Heart left ventricle (tissue), 16 donors: Measurements from ENCODE around the gene ROM1. TPM values are rescaled to one million over a fixed set of nuclear protein-coding genes. Genes with fewer than 3 reads are reported as not detected.
"Not testable (repeated sequence)": the region's sequence is repeated elsewhere in the genome, so short reads cannot be mapped to it uniquely, and the experiment has no call there.

Experiments
- ATAC-seq, 4 donors: fragments of 200-7000 bp; cut with Tn5 transposase; one replicate each; pipeline ENCODE4 v1.9.1; 2020 to 2022; ENCODE audit warnings: moderate library complexity in 4 of 4, mild to moderate bottlenecking in 3 of 4, moderate number of reproducible peaks in 1 of 4
- DNase-seq, 5 donors: peaks; one replicate each; pipeline ENCODE4 v3.0.0-alpha.2; 2020
- H3K27ac ChIP-seq, 12 donors: fragments of 200-600 bp; sonication (generic) in 4 of 12; one replicate each; pipeline versions ENCODE4 v1.5.0 to v1.8.0; 2016 to 2022; ENCODE audit warnings: mild to moderate bottlenecking in 2 of 12
- H3K27me3 ChIP-seq, 9 donors: fragments of 200-600 bp; sonication (generic) in 2 of 9; one replicate each; pipeline versions ENCODE4 v1.5.1 to v1.8.0; 2016 to 2022; ENCODE audit warnings: mild to moderate bottlenecking in 3 of 9
- H3K36me3 ChIP-seq, 9 donors: fragments of 200-600 bp; sonication (generic) in 2 of 9; one replicate each; pipeline versions ENCODE4 v1.5.0 to v1.8.0; 2018 to 2022; ENCODE audit warnings: mild to moderate bottlenecking in 2 of 9
- H3K4me1 ChIP-seq, 12 donors: fragments of 200-600 bp; sonication (generic) in 4 of 12; one replicate each; pipeline versions ENCODE4 v1.5.0 to v1.8.0; 2016 to 2022; ENCODE audit warnings: mild to moderate bottlenecking in 3 of 12
- H3K4me3 ChIP-seq, 12 donors: fragments of 200-600 bp; sonication (generic) in 4 of 12; one replicate each; pipeline versions ENCODE4 v1.5.0 to v1.8.0; 2017 to 2022; ENCODE audit warnings: mild to moderate bottlenecking in 9 of 12, moderate library complexity in 4 of 12
- H3K9me3 ChIP-seq, 12 donors: fragments of 200-600 bp; sonication (generic) in 4 of 12; one replicate each; pipeline versions ENCODE4 v1.5.0 to v1.8.0; 2016 to 2022; ENCODE audit warnings: mild to moderate bottlenecking in 1 of 12
- POLR2A ChIP-seq, 2 donors: fragments of 450-650 bp; IDR thresholded peaks; one replicate each; pipeline ENCODE4 v1.6.1; 2017; ENCODE audit warnings: antibody characterized with exemption in 2 of 2, mild to moderate bottlenecking in 2 of 2, moderate library complexity in 2 of 2
- WGBS, 4 donors: extraction: QIAGEN DNeasy Blood & Tissue Kit in 2 of 4; methylation state at CpG; one replicate each; pipeline versions ENCODE4 v1.1.5 to v1.1.7; 2013 to 2018; 5-methylcytosine and 5-hydroxymethylcytosine counted together
- intact Hi-C, 10 donors: fragments of 100-400 bp; cut with DNase I; formaldehyde crosslinking; loops; one replicate each; pipeline versions ENCODE4 v1.11.1 to v1.14.2; 2022
- polyA plus RNA-seq, 2 donors: library from polyadenylated mRNA; stranded (reverse); fragments of 200-250 nt; gene quantifications; one replicate each; pipeline ENCODE4 v1.2.3, GENCODE V29; 2013
- total RNA-seq, 9 donors: library from RNA; depleted of rRNA in 2 of 9; stranded (reverse); fragments of >200 nt in 2 of 9; fragmentation: NEBNext Ultra II Directional in 3 of 9; extraction: Animal tissue kit (Norgen Biotek cat#: 25700) in 3 of 9; gene quantifications; one replicate each; pipeline versions ENCODE4 v1.1.0 to v1.2.4, GENCODE V29; 2016 to 2023
- TF ChIP-seq, protein P1 (sequence below), 12 donors: fragments of 200-600 bp; sonication (generic) in 4 of 12; IDR thresholded peaks; one replicate each; pipeline versions ENCODE4 v1.5.0 to v1.8.0; 2018 to 2022; ENCODE audit warnings: antibody characterized with exemption in 12 of 12, mild to moderate bottlenecking in 5 of 12
- donor health status: ischemic (EF 13 %, LVEDD 7.1; RV severe dilation, severe dysfunction).
- donor health status: healthy with polysubstance abuse.
- donor health status: DM: no; HTN: yes; CAD: no.
- donor health status: DM: no; HTN: no; CAD: no.
- donor health status: ischemic (EF 25% LVEDD 6.9; RV normal size, moderate dysfunction).
- donor health status: ischemic (EF 25% LVEDD 5.7; RV mildly dilated, moderate dysfunction).
- donor health status: healthy.
- donor health status: DM: yes; HTN: yes; CAD: no.
- donor health status: ischemic (EF 35%, LVEDD 5.7; RV mildly dilated, moderate dysfunction).
- donor health status: nonischemic (EF 11% LVEDD 7.7; RV severe dilation, severe dysfunction).
- donor health status: DM: yes; HTN: yes; CAD: no.
- donor health status: PGD.
- donor health status: ischemic (EF 29% LVEDD 5.4; RV normal size, mild dysfunction).
- donor health status: nonischemic (EF 23%, LVEDD 6.1; RV moderate dilation, normal function).

Gene ROM1
- total and polyA plus RNA-seq, 11 donors = 1.5 to 5.8 (median 2.4) TPM

DNA sequence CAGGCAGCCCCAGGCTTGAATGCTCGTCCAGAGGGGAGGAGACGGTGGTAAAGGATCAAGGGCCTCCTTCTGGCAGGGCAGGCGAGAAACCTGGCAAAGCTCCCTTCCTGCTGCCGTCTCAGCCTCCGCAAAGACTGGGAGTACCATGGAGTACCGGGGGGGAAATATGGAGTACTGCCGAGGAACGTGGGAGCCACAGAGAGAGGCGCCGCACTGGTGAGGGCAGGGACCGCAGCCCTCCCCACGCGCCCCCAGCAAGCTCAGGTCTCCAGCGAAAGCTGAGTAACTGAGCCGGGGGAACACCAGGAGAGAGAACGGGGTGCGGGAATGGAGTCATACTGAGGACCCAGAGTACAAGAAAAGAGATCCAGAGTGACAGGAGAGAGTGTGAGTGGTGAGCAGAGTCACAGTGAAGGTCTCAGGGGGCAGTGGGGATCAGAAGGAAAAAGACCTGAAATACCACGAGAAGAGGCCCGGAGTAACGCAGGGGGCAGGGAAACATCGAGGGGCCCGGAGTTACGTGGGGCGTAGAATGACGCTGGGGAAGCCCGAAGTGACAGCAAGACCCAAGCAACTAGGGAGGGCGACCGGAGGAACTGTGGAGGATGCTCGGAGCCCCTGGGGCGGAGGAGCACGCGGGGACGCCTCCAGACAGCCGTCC, 1.2 kb upstream of the ROM1 start:
- DNase-seq (peak; percentile 62 to 75 (median 63)), ATAC-seq (peak in 2 of 4 donors; percentile 8 to 14)
- WGBS, 4 donors = 1 to 2% (median 2%) methylated on average over 31 to 34 of the region's 34 CpGs
- H3K27me3 ChIP-seq = no peaks in the 10 kb centered on the region
- H3K36me3 ChIP-seq = peaks cover 0 to 57% (median 31%) of the 10 kb centered on the region in 9 donors
- H3K9me3 ChIP-seq = no peaks in the 10 kb centered on the region
- H3K27ac ChIP-seq = peak overlapping the region; percentile 91 to 99 (median 98)
- intact Hi-C loops = loop anchor here in 3 of 10 donors (5.0 kb wide), 1 partner anchor 35 kb away; the partner anchor contains the start of gene GANAB (in 3 of the 3)
- H3K4me1 ChIP-seq = peaks cover 4 to 47% (median 18%) of the 10 kb centered on the region in 12 donors
- TF ChIP-seq, protein P1, sequence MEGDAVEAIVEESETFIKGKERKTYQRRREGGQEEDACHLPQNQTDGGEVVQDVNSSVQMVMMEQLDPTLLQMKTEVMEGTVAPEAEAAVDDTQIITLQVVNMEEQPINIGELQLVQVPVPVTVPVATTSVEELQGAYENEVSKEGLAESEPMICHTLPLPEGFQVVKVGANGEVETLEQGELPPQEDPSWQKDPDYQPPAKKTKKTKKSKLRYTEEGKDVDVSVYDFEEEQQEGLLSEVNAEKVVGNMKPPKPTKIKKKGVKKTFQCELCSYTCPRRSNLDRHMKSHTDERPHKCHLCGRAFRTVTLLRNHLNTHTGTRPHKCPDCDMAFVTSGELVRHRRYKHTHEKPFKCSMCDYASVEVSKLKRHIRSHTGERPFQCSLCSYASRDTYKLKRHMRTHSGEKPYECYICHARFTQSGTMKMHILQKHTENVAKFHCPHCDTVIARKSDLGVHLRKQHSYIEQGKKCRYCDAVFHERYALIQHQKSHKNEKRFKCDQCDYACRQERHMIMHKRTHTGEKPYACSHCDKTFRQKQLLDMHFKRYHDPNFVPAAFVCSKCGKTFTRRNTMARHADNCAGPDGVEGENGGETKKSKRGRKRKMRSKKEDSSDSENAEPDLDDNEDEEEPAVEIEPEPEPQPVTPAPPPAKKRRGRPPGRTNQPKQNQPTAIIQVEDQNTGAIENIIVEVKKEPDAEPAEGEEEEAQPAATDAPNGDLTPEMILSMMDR (IDR thresholded peaks at IDR 0.05) = no peak
- no peak for TF ChIP-seq POLR2A (IDR thresholded peaks at IDR 0.05)
- H3K4me3 ChIP-seq = peak overlapping the region; percentile 70 to 99 (median 82)

DNA sequence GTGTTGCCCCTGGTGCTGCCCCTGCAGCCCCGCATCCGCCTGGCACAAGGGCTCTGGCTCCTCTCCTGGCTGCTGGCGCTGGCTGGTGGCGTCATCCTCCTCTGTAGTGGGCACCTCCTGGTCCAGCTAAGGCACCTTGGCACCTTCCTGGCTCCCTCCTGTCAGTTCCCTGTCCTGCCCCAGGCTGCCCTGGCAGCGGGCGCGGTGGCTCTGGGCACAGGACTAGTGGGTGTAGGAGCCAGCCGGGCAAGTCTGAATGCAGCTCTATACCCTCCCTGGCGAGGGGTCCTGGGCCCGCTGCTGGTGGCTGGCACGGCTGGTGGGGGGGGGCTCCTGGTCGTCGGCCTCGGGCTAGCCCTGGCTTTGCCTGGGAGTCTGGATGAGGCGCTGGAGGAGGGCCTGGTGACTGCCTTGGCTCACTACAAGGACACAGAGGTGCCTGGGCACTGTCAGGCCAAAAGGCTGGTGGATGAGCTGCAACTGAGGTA, 278 bp downstream of the ROM1 start:
- no peaks in the 10 kb centered on the region for H3K27me3 ChIP-seq
- intact Hi-C loops = loop anchor here in 3 of 10 donors (5.0 kb wide), 1 partner anchor 34 kb away; the partner anchor contains the start of gene GANAB (in 3 of the 3)
- peaks cover 4 to 37% (median 18%) of the 10 kb centered on the region in 12 donors for H3K4me1 ChIP-seq
- DNase-seq = peak in 2 of 5 donors; percentile 36 to 74
- ATAC-seq = peak in 2 of 4 donors; percentile 3 to 4
- H3K36me3 ChIP-seq = peaks cover 0 to 55% (median 34%) of the 10 kb centered on the region in 9 donors
- H3K27ac ChIP-seq = peak overlapping the region; percentile 91 to 99 (median 98)
- no peaks in the 10 kb centered on the region for H3K9me3 ChIP-seq
- 56 to 77% (median 62%) methylated on average over 4 to 15 of the region's 15 CpGs for WGBS, 4 donors
- peak overlapping the region in 10 of 12 donors; percentile 75 to 99 (median 84) for H3K4me3 ChIP-seq
- no peak for TF ChIP-seq POLR2A (IDR thresholded peaks at IDR 0.05)
- TF ChIP-seq, protein P1 (IDR thresholded peaks at IDR 0.05) = no peak

DNA sequence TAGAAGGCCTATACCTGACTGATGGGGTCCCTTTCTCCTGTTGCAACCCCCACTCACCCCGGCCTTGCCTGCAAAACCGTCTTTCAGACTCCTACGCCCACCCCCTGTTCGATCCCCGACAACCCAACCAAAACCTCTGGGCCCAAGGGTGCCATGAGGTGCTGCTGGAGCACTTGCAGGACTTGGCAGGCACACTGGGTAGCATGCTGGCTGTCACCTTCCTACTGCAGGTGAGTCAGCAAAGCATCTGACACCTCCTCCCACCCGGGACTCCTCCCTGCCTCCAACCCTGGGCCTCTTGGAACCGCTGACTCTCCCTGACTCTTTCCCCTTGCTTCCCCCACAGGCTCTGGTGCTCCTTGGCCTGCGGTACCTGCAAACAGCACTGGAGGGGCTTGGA, 1.2 kb downstream of the ROM1 start:
- 77 to 83% (median 79%) methylated on average over 8 of the region's 8 CpGs for WGBS, 4 donors
- no peak for ATAC-seq
- DNase-seq = peak in 1 of 5 donors; percentile 48
- no peaks in the 10 kb centered on the region for H3K9me3 ChIP-seq
- intact Hi-C loops = loop anchor here in 3 of 10 donors (5.0 kb wide), 1 partner anchor 33 kb away; the partner anchor contains the start of gene GANAB (in 3 of the 3)
- no peaks in the 10 kb centered on the region for H3K27me3 ChIP-seq
- TF ChIP-seq, protein P1 (IDR thresholded peaks at IDR 0.05) = no peak
- TF ChIP-seq POLR2A (IDR thresholded peaks at IDR 0.05) = no peak
- H3K36me3 ChIP-seq = peaks cover 0 to 50% (median 27%) of the 10 kb centered on the region in 9 donors
- H3K4me1 ChIP-seq = peaks cover 4 to 37% (median 18%) of the 10 kb centered on the region in 12 donors
- H3K4me3 ChIP-seq = no peak overlapping the region
- peak overlapping the region in 2 of 12 donors; percentile 91 to 98 for H3K27ac ChIP-seq

DNA sequence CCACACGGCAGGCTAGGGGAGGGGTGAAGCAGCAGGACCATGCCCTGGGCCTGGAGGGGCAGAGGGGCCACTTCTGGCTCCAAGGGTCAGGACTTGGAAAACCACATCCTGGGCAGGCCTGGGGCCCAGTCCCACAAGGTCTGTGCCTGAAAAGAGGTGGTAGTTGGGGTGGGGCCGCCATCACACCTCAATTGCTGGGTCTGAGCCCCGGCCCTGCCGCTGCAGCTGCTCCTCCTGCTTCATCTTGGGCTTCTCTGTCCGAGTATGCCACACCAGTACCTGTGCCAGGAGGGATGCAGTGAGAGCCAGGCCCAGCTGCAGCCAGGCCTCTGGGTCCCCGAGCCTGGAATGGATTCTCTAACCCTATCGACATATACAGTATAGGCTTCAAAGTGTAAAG, 2.5 kb downstream of the ROM1 start:
- DNase-seq (peak in 1 of 5 donors; percentile 37), ATAC-seq (no peak)
- H3K36me3 ChIP-seq = peaks cover 0 to 39% (median 23%) of the 10 kb centered on the region in 9 donors
- no peak for TF ChIP-seq POLR2A (IDR thresholded peaks at IDR 0.05)
- no peak overlapping the region for H3K4me3 ChIP-seq
- H3K9me3 ChIP-seq = no peaks in the 10 kb centered on the region
- 81 to 94% (median 90%) methylated on average over 4 to 7 of the region's 7 CpGs for WGBS, 4 donors
- H3K4me1 ChIP-seq = peaks cover 4 to 33% (median 20%) of the 10 kb centered on the region in 12 donors
- H3K27me3 ChIP-seq = no peaks in the 10 kb centered on the region
- H3K27ac ChIP-seq = no peak overlapping the region
- intact Hi-C loops = no loop called here

DNA sequence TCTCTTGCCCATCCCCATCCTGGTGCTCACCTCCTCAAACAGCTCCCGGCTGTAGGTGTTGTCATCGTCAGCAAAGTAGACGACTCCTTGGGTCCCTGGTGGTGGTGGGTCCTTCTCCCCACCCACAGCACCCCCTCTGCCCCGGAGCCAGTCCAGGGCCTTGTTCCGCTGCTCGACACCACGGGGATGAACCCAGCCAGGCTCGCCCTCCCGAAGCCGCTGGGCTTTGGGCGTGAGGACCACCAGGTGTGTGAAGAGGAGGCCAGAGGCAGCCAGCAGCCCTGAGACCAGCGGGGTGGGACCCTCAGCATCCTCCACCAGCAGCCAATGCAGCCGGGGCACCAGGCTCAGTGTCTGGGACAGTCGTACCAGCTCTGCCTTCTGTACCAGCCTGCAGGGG, 3.9 kb downstream of the ROM1 start:
- intact Hi-C loops, ATAC-seq, H3K27ac ChIP-seq, H3K9me3 ChIP-seq, H3K27me3 ChIP-seq, H3K4me3 ChIP-seq: not testable (repeated sequence)
- peaks cover 0 to 34% (median 21%) of the 10 kb centered on the region in 9 donors for H3K36me3 ChIP-seq
- H3K4me1 ChIP-seq = peaks cover 0 to 29% (median 17%) of the 10 kb centered on the region in 12 donors
- peak in 1 of 5 donors; percentile 34 for DNase-seq
- WGBS, 4 donors = 88 to 97% (median 94%) methylated on average over 7 to 14 of the region's 14 CpGs
